ENCODE results near the gene AGBL4. TPM values are rescaled to one million over a fixed set of nuclear protein-coding genes. Genes with fewer than 3 reads are reported as not detected.

AGBL4 gene
- polyA plus RNA-seq, 3 donors: 0.05 TPM; not detected in 2

DNA sequence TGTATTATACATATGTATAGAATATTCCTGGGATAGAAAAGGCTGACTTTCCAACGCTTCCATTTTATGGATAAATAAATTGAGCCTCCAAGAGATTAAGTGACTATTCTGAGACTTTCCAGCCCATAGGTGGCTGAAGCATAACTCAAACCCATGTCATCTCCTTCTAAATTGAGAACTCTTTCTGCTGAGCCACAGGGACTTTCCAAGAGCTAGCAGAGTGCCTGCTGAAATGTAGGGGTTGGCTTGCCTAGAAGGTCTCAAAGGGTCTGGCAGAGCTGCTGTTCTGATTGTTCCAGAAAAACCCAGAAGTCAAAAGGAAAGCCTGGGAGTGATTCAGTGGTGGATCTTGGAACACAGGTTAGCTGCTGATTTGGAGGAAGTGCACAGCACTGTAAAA is 1100.6 kb downstream of the AGBL4 start:
- no peaks in the 10 kb centered on the region for H3K27me3 ChIP-seq (ENCODE audit: control insufficient read depth in 2 of 2, insufficient read depth in 2 of 2, low read length in 2 of 2)
- Mint-ChIP-seq H3K27me3 (ENCODE audit: low read depth in 3 of 3) (peaks cover 1 to 3% (median 2%) of the 10 kb centered on the region in 3 donors), H3K9me3 (peaks cover 0 to 2% (median 0%) of the 10 kb centered on the region in 7 donors), H3K4me1 (no peaks in the 10 kb centered on the region), H3K4me3 (no peak overlapping the region), H3K27ac (peak overlapping the region in 1 of 7 donors; percentile 70), H3K36me3 (no peaks in the 10 kb centered on the region)
- no peaks in the 10 kb centered on the region for H3K36me3 ChIP-seq (replicated peaks in 1 of 2; ENCODE audit: control insufficient read depth in 1 of 2, insufficient read depth in 2 of 2, low read length in 2 of 2)
- TF ChIP-seq, protein P1, sequence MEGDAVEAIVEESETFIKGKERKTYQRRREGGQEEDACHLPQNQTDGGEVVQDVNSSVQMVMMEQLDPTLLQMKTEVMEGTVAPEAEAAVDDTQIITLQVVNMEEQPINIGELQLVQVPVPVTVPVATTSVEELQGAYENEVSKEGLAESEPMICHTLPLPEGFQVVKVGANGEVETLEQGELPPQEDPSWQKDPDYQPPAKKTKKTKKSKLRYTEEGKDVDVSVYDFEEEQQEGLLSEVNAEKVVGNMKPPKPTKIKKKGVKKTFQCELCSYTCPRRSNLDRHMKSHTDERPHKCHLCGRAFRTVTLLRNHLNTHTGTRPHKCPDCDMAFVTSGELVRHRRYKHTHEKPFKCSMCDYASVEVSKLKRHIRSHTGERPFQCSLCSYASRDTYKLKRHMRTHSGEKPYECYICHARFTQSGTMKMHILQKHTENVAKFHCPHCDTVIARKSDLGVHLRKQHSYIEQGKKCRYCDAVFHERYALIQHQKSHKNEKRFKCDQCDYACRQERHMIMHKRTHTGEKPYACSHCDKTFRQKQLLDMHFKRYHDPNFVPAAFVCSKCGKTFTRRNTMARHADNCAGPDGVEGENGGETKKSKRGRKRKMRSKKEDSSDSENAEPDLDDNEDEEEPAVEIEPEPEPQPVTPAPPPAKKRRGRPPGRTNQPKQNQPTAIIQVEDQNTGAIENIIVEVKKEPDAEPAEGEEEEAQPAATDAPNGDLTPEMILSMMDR (IDR thresholded peaks at IDR 0.05): no peak
- H4K20me1 ChIP-seq (ENCODE audit: insufficient read depth, low read length): no peaks in the 10 kb centered on the region
- no peak overlapping the region for H3K4me2 ChIP-seq (replicated peaks; ENCODE audit: extremely low read depth, low read length, poor library complexity, severe bottlenecking)
- DNase-seq: no peak
- no peak overlapping the region for H3K9ac ChIP-seq (ENCODE audit: insufficient read depth, low read length, poor library complexity, severe bottlenecking)
- 100% methylated on average over 1 of the region's 1 CpG for WGBS (ENCODE audit: insufficient coverage)
- H3K27ac ChIP-seq (ENCODE audit: low read depth in 1 of 2, low read length in 2 of 2): no peak overlapping the region
- no peaks in the 10 kb centered on the region for H3K79me2 ChIP-seq (ENCODE audit: insufficient read depth, low read length)
- H2AFZ ChIP-seq (ENCODE audit: insufficient read depth, low read depth, low read length, poor library complexity, severe bottlenecking): no peak overlapping the region
- H3K4me3 ChIP-seq (replicated peaks in 1 of 3; ENCODE audit: low read depth in 2 of 3, low read length in 3 of 3): no peak overlapping the region
- no peaks in the 10 kb centered on the region for H3K9me3 ChIP-seq (replicated peaks in 1 of 2; ENCODE audit: control insufficient read depth in 1 of 2, insufficient read depth in 1 of 2, low read length in 2 of 2)
- intact Hi-C loops (cut with micrococcal nuclease): no loop called here
- H3K4me1 ChIP-seq (ENCODE audit: control insufficient read depth in 1 of 2, insufficient read depth in 2 of 2, low read length in 2 of 2): no peaks in the 10 kb centered on the region

DNA sequence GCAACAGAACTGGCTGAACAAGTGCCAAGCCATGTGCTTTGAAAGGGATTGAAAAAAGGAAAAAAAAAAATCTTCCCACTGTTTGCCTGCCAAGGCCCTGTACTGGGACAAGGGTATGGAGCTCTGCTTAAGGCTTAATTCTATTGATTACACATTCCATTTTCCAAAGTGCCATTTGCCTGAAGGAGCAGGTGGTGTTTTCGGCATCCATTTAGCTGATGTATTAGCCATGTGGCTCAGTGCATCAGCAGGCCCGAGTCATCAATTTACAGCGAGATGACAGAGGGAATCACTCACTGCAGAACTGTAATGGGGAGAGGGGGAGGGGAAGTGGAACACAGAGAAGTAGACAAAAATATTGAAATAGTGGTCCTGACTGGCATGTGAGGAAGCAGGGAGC is 1102.9 kb downstream of the AGBL4 start:
- Histone ChIP-seq H3K9ac (ENCODE audit: insufficient read depth, low read length, poor library complexity, severe bottlenecking) (no peak overlapping the region), H3K36me3 (replicated peaks in 1 of 2; ENCODE audit: control insufficient read depth in 1 of 2, insufficient read depth in 2 of 2, low read length in 2 of 2) (no peaks in the 10 kb centered on the region), H4K20me1 (ENCODE audit: insufficient read depth, low read length) (no peaks in the 10 kb centered on the region), H3K9me3 (replicated peaks in 1 of 2; ENCODE audit: control insufficient read depth in 1 of 2, insufficient read depth in 1 of 2, low read length in 2 of 2) (no peaks in the 10 kb centered on the region), H3K27me3 (ENCODE audit: control insufficient read depth in 2 of 2, insufficient read depth in 2 of 2, low read length in 2 of 2) (no peaks in the 10 kb centered on the region), H2AFZ (ENCODE audit: insufficient read depth, low read depth, low read length, poor library complexity, severe bottlenecking) (no peak overlapping the region), H3K4me1 (ENCODE audit: control insufficient read depth in 1 of 2, insufficient read depth in 2 of 2, low read length in 2 of 2) (no peaks in the 10 kb centered on the region), H3K4me2 (replicated peaks; ENCODE audit: extremely low read depth, low read length, poor library complexity, severe bottlenecking) (no peak overlapping the region), H3K27ac (ENCODE audit: low read depth in 1 of 2, low read length in 2 of 2) (no peak overlapping the region), H3K79me2 (ENCODE audit: insufficient read depth, low read length) (no peaks in the 10 kb centered on the region), H3K4me3 (replicated peaks in 1 of 3; ENCODE audit: low read depth in 2 of 3, low read length in 3 of 3) (no peak overlapping the region)
- intact Hi-C loops (cut with micrococcal nuclease): no loop called here
- H3K4me1 Mint-ChIP-seq: no peaks in the 10 kb centered on the region
- no peak for DNase-seq
- TF ChIP-seq, protein P1 (IDR thresholded peaks at IDR 0.05): no peak
- no peaks in the 10 kb centered on the region for H3K9me3 Mint-ChIP-seq
- 100% methylated on average over 2 of the region's 3 CpGs for whole genome bisulfite sequencing (ENCODE audit: insufficient coverage)
- H3K4me3 Mint-ChIP-seq: no peak overlapping the region
- H3K36me3 Mint-ChIP-seq: no peaks in the 10 kb centered on the region
- H3K27me3 Mint-ChIP-seq (ENCODE audit: low read depth in 3 of 3): peaks cover 1 to 3% (median 2%) of the 10 kb centered on the region in 3 donors
- peak overlapping the region in 1 of 7 donors; percentile 5 for H3K27ac Mint-ChIP-seq
